ENCODE data around the gene PDCD6IP.

Gene PDCD6IP

DNA sequence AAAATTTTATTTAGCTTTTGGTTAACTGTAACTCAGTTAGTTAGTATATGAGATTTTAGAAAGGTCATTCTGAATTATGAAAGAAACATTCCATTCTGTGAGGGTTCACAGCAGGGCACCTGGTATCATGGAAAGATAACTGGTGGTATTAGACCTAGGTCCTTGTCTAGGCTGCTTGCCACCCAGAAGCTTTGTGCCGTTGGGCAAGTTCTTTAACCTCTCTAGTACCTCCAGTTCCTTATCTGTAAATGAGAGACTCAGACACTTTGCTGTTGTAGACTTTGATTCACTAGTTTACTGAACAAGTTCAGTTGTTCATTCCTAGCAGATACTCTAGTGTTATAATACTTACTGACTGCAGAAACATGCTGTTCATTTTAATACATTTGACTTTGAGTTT, 25.4 kb downstream of the PDCD6IP start:
- Histone ChIP-seq H3K27ac (no peak overlapping the region), H2AFZ (no peak overlapping the region), H3K9me3 (ENCODE audit: control insufficient read depth, low read length) (no peaks in the 10 kb centered on the region), H3K9ac (no peak overlapping the region), H3K4me3 (ENCODE audit: low read depth, low read length) (no peak overlapping the region), H3K36me3 (ENCODE audit: control insufficient read depth, insufficient read depth, low read length) (no peaks in the 10 kb centered on the region), H3K4me2 (ENCODE audit: low read length) (no peak overlapping the region), H3K79me2 (peaks cover 2% of the 10 kb centered on the region), H3K4me1 (no peaks in the 10 kb centered on the region), H3K27me3 (ENCODE audit: control insufficient read depth, insufficient read depth, low read length) (no peaks in the 10 kb centered on the region)
- no peak for TF ChIP-seq CTCF (IDR thresholded peaks at IDR 0.05)

- Histone ChIP-seq H3K79me2 (peaks cover 2% of the 10 kb centered on the region), H3K4me2 (ENCODE audit: low read length) (no peak overlapping the region), H3K27ac (no peak overlapping the region), H3K9ac (no peak overlapping the region), H2AFZ (no peak overlapping the region), H3K9me3 (ENCODE audit: control insufficient read depth, low read length) (no peaks in the 10 kb centered on the region), H3K4me1 (no peaks in the 10 kb centered on the region), H3K27me3 (ENCODE audit: control insufficient read depth, insufficient read depth, low read length) (no peaks in the 10 kb centered on the region), H3K4me3 (ENCODE audit: low read depth, low read length) (no peak overlapping the region), H3K36me3 (ENCODE audit: control insufficient read depth, insufficient read depth, low read length) (no peaks in the 10 kb centered on the region)
- no peak for TF ChIP-seq CTCF (IDR thresholded peaks at IDR 0.05)
Measured at GRCh38 chr3:33825111-33825510, 26.7 kb downstream of the PDCD6IP start.

DNA sequence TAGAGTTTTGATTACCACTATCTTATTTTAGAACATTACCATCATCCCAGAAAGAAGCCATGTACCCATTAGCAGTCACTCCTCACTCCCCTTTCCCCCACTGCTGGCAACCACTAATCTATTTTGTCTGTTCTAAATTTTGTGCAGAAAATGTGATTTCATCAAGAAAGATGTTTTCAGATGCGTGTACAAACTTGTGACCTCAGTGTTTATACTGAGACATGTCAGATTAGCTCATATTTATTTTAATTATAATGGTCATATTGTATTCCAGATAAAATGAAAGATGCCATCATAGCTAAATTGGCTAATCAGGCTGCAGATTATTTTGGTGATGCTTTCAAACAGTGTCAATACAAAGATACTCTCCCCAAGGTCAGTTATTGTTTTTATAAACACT, 27.8 kb downstream of the PDCD6IP start:
- Histone ChIP-seq H3K4me1 (no peaks in the 10 kb centered on the region), H2AFZ (no peak overlapping the region), H3K9me3 (ENCODE audit: control insufficient read depth, low read length) (no peaks in the 10 kb centered on the region), H3K4me2 (ENCODE audit: low read length) (no peak overlapping the region), H3K4me3 (ENCODE audit: low read depth, low read length) (no peak overlapping the region), H3K27me3 (ENCODE audit: control insufficient read depth, insufficient read depth, low read length) (no peaks in the 10 kb centered on the region), H3K27ac (no peak overlapping the region), H3K79me2 (peaks cover 2% of the 10 kb centered on the region), H3K36me3 (ENCODE audit: control insufficient read depth, insufficient read depth, low read length) (no peaks in the 10 kb centered on the region), H3K9ac (no peak overlapping the region)
- no peak for TF ChIP-seq CTCF (IDR thresholded peaks at IDR 0.05)

DNA sequence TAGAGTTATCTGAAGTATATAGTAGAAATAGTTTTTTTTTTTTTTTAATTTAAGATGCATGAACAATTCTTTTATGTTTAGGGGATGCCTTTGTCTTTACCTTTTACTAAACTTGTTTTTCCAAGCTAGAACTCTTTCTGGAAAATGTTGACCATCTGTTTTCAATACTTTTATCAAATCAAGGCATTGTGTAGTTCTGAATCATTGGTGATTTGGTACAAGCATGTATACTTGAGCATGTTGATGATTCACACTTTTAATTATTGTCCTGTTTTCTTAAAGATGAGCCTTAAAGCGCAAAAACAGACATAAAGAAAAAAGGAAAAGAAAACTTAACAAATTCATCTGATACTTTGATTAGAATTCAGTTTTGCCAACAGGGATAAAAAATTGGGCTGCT, 28.3 kb downstream of the PDCD6IP start:
- H2AFZ ChIP-seq: no peak overlapping the region
- peaks cover 2% of the 10 kb centered on the region for H3K79me2 ChIP-seq
- H3K9me3 ChIP-seq (ENCODE audit: control insufficient read depth, low read length): no peaks in the 10 kb centered on the region
- no peaks in the 10 kb centered on the region for H3K4me1 ChIP-seq
- no peaks in the 10 kb centered on the region for H3K27me3 ChIP-seq (ENCODE audit: control insufficient read depth, insufficient read depth, low read length)
- no peak overlapping the region for H3K4me2 ChIP-seq (ENCODE audit: low read length)
- H3K9ac ChIP-seq: no peak overlapping the region
- no peak for TF ChIP-seq CTCF (IDR thresholded peaks at IDR 0.05)
- H3K36me3 ChIP-seq (ENCODE audit: control insufficient read depth, insufficient read depth, low read length): no peaks in the 10 kb centered on the region
- H3K4me3 ChIP-seq (ENCODE audit: low read depth, low read length): no peak overlapping the region
- H3K27ac ChIP-seq: no peak overlapping the region

DNA sequence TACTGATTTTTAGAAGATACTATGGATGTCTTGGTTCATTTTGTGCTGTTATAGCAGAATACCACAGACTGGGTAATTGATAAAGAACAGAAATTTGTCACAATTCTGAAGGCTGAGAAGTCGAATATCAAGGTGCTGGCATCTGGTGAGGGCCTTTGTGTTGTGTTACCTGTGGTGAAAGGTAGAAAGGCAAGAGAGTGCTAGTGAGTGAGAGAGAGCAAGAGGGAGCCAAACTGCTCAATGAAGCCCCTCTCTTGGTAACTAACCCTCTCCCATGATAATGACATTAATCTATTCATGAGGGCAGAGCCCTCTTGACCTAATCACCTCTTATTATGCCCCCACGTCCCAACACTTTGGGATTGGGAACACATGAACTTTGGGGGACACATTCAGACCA, 31.3 kb downstream of the PDCD6IP start:
- Histone ChIP-seq H3K36me3 (ENCODE audit: control insufficient read depth, insufficient read depth, low read length) (no peaks in the 10 kb centered on the region), H3K27ac (no peak overlapping the region), H3K79me2 (no peaks in the 10 kb centered on the region), H3K4me2 (ENCODE audit: low read length) (no peak overlapping the region), H3K9me3 (ENCODE audit: control insufficient read depth, low read length) (no peaks in the 10 kb centered on the region), H3K4me3 (ENCODE audit: low read depth, low read length) (no peak overlapping the region), H2AFZ (no peak overlapping the region), H3K9ac (no peak overlapping the region), H3K4me1 (no peaks in the 10 kb centered on the region), H3K27me3 (ENCODE audit: control insufficient read depth, insufficient read depth, low read length) (no peaks in the 10 kb centered on the region)
- no peak for TF ChIP-seq CTCF (IDR thresholded peaks at IDR 0.05)
